ENCODE data around the gene PHETA1.
"Not testable (repeated sequence)": the region's sequence is repeated elsewhere in the genome, so short reads cannot be mapped to it uniquely, and the experiment has no call there.

PHETA1 gene

GRCh38 chr12:111398530-111398929 lies 29.6 kb upstream of the PHETA1 start:
- Histone ChIP-seq H3K9me3 (ENCODE audit: severe bottlenecking) (no peaks in the 10 kb centered on the region), H3K27ac (ENCODE audit: poor library complexity, severe bottlenecking) (peak overlapping the region; percentile 72), H3K4me1 (ENCODE audit: insufficient read depth, poor library complexity, severe bottlenecking) (peaks cover 13% of the 10 kb centered on the region), H3K36me3 (ENCODE audit: low read depth) (no peaks in the 10 kb centered on the region), H3K27me3 (ENCODE audit: insufficient read depth, poor library complexity, severe bottlenecking) (no peaks in the 10 kb centered on the region), H3K4me3 (ENCODE audit: severe bottlenecking) (no peak overlapping the region)
- ATAC-seq (ENCODE audit: low read depth), result no peak
- no peak for DNase-seq (ENCODE audit: low spot score)
- TF ChIP-seq CTCF (IDR thresholded peaks at IDR 0.05; ENCODE audit: poor library complexity, severe bottlenecking), result no peak

- TF ChIP-seq CTCF (IDR thresholded peaks at IDR 0.05; ENCODE audit: poor library complexity, severe bottlenecking), result peak; percentile 99
- peaks cover 7% of the 10 kb centered on the region for H3K4me1 ChIP-seq (ENCODE audit: insufficient read depth, poor library complexity, severe bottlenecking)
- no peaks in the 10 kb centered on the region for H3K27me3 ChIP-seq (ENCODE audit: insufficient read depth, poor library complexity, severe bottlenecking)
- no peaks in the 10 kb centered on the region for H3K9me3 ChIP-seq (ENCODE audit: severe bottlenecking)
- peak; percentile 82 for DNase-seq (ENCODE audit: low spot score)
- peak; percentile 79 for ATAC-seq (ENCODE audit: low read depth)
- H3K36me3 ChIP-seq (ENCODE audit: low read depth), result no peaks in the 10 kb centered on the region
- H3K4me3 ChIP-seq (ENCODE audit: severe bottlenecking), result no peak overlapping the region
- peak overlapping the region; percentile 72 for H3K27ac ChIP-seq (ENCODE audit: poor library complexity, severe bottlenecking)
These were observed 28.0 kb upstream of the PHETA1 start for GRCh38 chr12:111396726-111397445.

GRCh38 chr12:111396271-111396670 lies 27.4 kb upstream of the PHETA1 start:
- H3K4me3 ChIP-seq (ENCODE audit: severe bottlenecking); DNase-seq (ENCODE audit: low spot score); ATAC-seq (ENCODE audit: low read depth); H3K27me3 ChIP-seq (ENCODE audit: insufficient read depth, poor library complexity, severe bottlenecking); H3K36me3 ChIP-seq (ENCODE audit: low read depth); H3K4me1 ChIP-seq (ENCODE audit: insufficient read depth, poor library complexity, severe bottlenecking); H3K9me3 ChIP-seq (ENCODE audit: severe bottlenecking): not testable (repeated sequence)
- peak overlapping the region; percentile 72 for H3K27ac ChIP-seq (ENCODE audit: poor library complexity, severe bottlenecking)

GRCh38 chr12:111395336-111396187 lies 26.7 kb upstream of the PHETA1 start:
- TF ChIP-seq CTCF (IDR thresholded peaks at IDR 0.05; ENCODE audit: poor library complexity, severe bottlenecking), result no peak
- peaks cover 7% of the 10 kb centered on the region for H3K4me1 ChIP-seq (ENCODE audit: insufficient read depth, poor library complexity, severe bottlenecking)
- H3K27me3 ChIP-seq (ENCODE audit: insufficient read depth, poor library complexity, severe bottlenecking), result no peaks in the 10 kb centered on the region
- ATAC-seq (ENCODE audit: low read depth) (no peak), DNase-seq (ENCODE audit: low spot score) (no peak)
- H3K9me3 ChIP-seq (ENCODE audit: severe bottlenecking), result no peaks in the 10 kb centered on the region
- no peaks in the 10 kb centered on the region for H3K36me3 ChIP-seq (ENCODE audit: low read depth)
- peak overlapping the region; percentile 72 for H3K27ac ChIP-seq (ENCODE audit: poor library complexity, severe bottlenecking)
- no peak overlapping the region for H3K4me3 ChIP-seq (ENCODE audit: severe bottlenecking)

- peaks cover 7% of the 10 kb centered on the region for H3K4me1 ChIP-seq (ENCODE audit: insufficient read depth, poor library complexity, severe bottlenecking)
- H3K4me3 ChIP-seq (ENCODE audit: severe bottlenecking), result no peak overlapping the region
- no peak for DNase-seq (ENCODE audit: low spot score)
These were observed 25.6 kb upstream of the PHETA1 start for GRCh38 chr12:111394480-111394879.

More at GRCh38 chr12:111394480-111394879, 25.6 kb upstream of the PHETA1 start:
- TF ChIP-seq CTCF (IDR thresholded peaks at IDR 0.05; ENCODE audit: poor library complexity, severe bottlenecking), result no peak
- Histone ChIP-seq H3K36me3 (ENCODE audit: low read depth) (no peaks in the 10 kb centered on the region), H3K27me3 (ENCODE audit: insufficient read depth, poor library complexity, severe bottlenecking) (no peaks in the 10 kb centered on the region), H3K9me3 (ENCODE audit: severe bottlenecking) (no peaks in the 10 kb centered on the region), H3K27ac (ENCODE audit: poor library complexity, severe bottlenecking) (no peak overlapping the region)
- no peak for ATAC-seq (ENCODE audit: low read depth)

All from RWPE2 (cell line).